Mononuclear cell (primary cell): ENCODE results near the gene ZRANB3. TPM values are rescaled to one million over a fixed set of nuclear protein-coding genes. Genes with fewer than 3 reads are reported as not detected.
"Not testable (repeated sequence)": the region's sequence is repeated elsewhere in the genome, so short reads cannot be mapped to it uniquely, and the experiment has no call there.

Experiments used
- H3K27me3 ChIP-seq: 2 replicates; pipeline ENCODE4 v1.6.0; 2011; ENCODE audit warnings: low read length, control low read depth; ENCODE audit not compliant: insufficient read depth
- H3K4me1 ChIP-seq: 2 replicates; pipeline ENCODE4 v1.5.1; 2011; ENCODE audit warnings: mild to moderate bottlenecking, low read length, control low read depth; ENCODE audit not compliant: insufficient read depth
- H3K4me3 ChIP-seq: 2 replicates; pipeline ENCODE4 v1.5.1; 2011; ENCODE audit warnings: mild to moderate bottlenecking, low read length, moderate library complexity
- H3K9me3 ChIP-seq: 2 replicates; pipeline ENCODE4 v1.5.1; 2011; ENCODE audit warnings: low read depth, mild to moderate bottlenecking, control low read depth, low read length
- total RNA-seq: library from RNA; depleted of rRNA; stranded (reverse); fragments of >200 nt; gene quantifications from one replicate; pipeline ENCODE4 v1.2.3, GENCODE V29; 2012

Gene ZRANB3
- 3.5 TPM for total RNA-seq

DNA sequence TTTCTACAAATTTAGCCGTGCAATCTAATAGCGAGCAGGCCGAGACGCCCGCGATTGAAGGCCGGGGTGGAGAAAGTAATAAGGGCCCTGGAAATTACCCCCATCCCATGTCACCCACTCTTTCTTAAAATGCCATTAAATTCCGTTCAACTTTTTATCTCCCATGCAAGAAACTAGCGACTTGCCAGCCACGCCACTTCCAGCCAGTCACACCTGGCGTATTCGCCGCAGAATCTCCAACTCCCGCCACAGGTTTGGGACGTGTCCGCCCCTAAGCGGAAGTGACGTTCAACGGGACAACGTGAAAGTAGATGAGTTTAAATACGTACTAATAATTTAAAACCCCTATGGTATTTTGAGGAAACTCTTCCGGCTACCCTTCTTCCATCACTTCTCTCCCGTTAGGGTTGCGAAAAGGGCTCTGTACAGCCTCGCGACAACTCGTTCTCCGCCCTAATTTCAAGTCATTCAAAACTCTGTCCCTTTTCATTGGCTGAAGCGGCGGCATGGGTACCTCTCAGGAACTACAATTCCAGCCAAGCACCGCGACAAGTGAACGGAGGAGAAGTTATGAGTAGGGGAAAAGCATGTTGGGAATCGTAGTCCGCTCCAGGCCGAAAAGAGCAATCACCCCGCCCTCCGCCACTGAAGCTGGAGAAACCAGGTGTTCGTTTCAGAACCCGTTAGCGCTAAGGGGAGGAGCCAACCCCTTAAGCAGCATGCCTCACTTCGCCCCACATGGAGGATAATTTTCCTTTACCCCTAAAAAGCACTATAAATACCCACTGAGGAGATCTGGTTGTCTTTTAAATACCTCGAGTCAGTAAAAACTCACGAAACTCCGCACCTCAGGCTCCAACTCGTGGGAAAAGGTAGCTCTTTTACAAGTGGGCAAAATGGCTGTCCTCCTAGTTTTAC lies at the start of gene ZRANB3:
Gene ZRANB3, minus strand, starts transcription at position 906 of the 918 bp plus-strand sequence.
- Histone ChIP-seq H3K27me3 (no peaks in the 10 kb centered on the region), H3K4me3 (peak within 1 kb of the TSS; percentile 96), H3K9me3 (no peaks in the 10 kb centered on the region), H3K4me1 (peaks cover 25% of the 10 kb centered on the region)

- Histone ChIP-seq H3K4me1 (no peaks in the 10 kb centered on the region), H3K4me3 (no peak overlapping the region), H3K9me3 (no peaks in the 10 kb centered on the region), H3K27me3 (no peaks in the 10 kb centered on the region)
Observed at GRCh38 chr2:135573620-135574019, 42.6 kb upstream of the ZRANB3 start.

- H3K27me3 ChIP-seq = no peaks in the 10 kb centered on the region
- no peaks in the 10 kb centered on the region for H3K4me1 ChIP-seq
- H3K4me3 ChIP-seq = no peak overlapping the region
- no peaks in the 10 kb centered on the region for H3K9me3 ChIP-seq
Observed at GRCh38 chr2:135570884-135571283, 39.9 kb upstream of the ZRANB3 start.

GRCh38 chr2:135563793-135564192 lies 32.8 kb upstream of the ZRANB3 start:
- Histone ChIP-seq H3K27me3 (no peaks in the 10 kb centered on the region), H3K9me3 (no peaks in the 10 kb centered on the region), H3K4me3 (no peak overlapping the region), H3K4me1 (no peaks in the 10 kb centered on the region)

DNA sequence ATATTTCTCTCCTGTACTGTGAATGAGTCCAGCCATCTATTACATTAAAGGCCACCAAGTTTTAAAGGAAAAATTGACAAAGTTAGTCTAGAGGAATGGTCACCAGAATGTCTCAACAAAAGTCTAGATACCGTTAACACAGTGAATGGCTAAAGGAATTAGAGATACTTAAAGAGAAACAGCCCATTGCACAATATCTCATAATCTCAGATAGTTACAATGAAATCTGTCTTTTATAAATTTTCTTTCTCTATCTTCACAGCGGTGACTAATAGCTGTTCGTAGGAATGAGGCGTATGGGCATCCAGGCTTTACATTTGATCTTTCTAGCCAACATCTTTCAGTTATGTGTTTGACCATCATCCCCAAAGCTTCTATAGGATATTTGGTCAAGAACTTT lies 30.9 kb upstream of the ZRANB3 start:
- Histone ChIP-seq H3K4me1 (no peaks in the 10 kb centered on the region), H3K27me3 (no peaks in the 10 kb centered on the region), H3K4me3 (no peak overlapping the region), H3K9me3 (no peaks in the 10 kb centered on the region)

- H3K9me3 ChIP-seq = no peaks in the 10 kb centered on the region
- peaks cover 3% of the 10 kb centered on the region for H3K4me1 ChIP-seq
- H3K4me3 ChIP-seq = no peak overlapping the region
- no peaks in the 10 kb centered on the region for H3K27me3 ChIP-seq
Observed at GRCh38 chr2:135557530-135557929, 26.5 kb upstream of the ZRANB3 start.

DNA sequence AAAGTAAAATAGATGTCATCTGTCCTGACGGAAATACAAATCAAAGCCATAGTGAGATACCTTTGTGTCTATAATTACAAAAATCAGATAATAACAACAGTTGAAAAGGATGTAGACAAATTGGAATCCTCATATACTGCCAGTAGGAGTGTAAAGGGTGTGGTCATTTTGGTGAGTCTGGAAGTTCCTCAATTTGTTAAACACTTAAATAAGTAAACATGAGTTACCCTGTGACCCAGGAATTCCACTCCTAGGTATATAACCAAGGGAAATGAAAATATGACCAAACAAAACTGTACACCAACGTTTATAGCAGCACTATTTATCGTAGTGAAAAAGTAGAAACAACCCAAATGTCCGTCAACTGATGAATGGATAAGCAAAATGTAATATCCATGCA lies 24.3 kb upstream of the ZRANB3 start:
- no peak overlapping the region for H3K4me3 ChIP-seq
- peaks cover 3% of the 10 kb centered on the region for H3K4me1 ChIP-seq
- no peaks in the 10 kb centered on the region for H3K9me3 ChIP-seq
- no peaks in the 10 kb centered on the region for H3K27me3 ChIP-seq

GRCh38 chr2:135552887-135553286 lies 21.9 kb upstream of the ZRANB3 start:
- Histone ChIP-seq H3K9me3 (no peaks in the 10 kb centered on the region), H3K4me1 (peaks cover 3% of the 10 kb centered on the region), H3K4me3 (no peak overlapping the region), H3K27me3 (no peaks in the 10 kb centered on the region)

- peaks cover 3% of the 10 kb centered on the region for H3K4me1 ChIP-seq
- H3K27me3 ChIP-seq = no peaks in the 10 kb centered on the region
- H3K4me3 ChIP-seq = no peak overlapping the region
- H3K9me3 ChIP-seq = no peaks in the 10 kb centered on the region
Observed at GRCh38 chr2:135551356-135551755, 20.3 kb upstream of the ZRANB3 start.

GRCh38 chr2:135547311-135547710 lies 16.3 kb upstream of the ZRANB3 start:
- Histone ChIP-seq H3K9me3 (no peaks in the 10 kb centered on the region), H3K4me1 (no peaks in the 10 kb centered on the region), H3K4me3 (no peak overlapping the region), H3K27me3 (no peaks in the 10 kb centered on the region)

- H3K4me1 ChIP-seq = no peaks in the 10 kb centered on the region
- no peaks in the 10 kb centered on the region for H3K27me3 ChIP-seq
- no peak overlapping the region for H3K4me3 ChIP-seq
- no peaks in the 10 kb centered on the region for H3K9me3 ChIP-seq
Observed at GRCh38 chr2:135546436-135546835, 15.4 kb upstream of the ZRANB3 start.

GRCh38 chr2:135533545-135533944 lies 2.5 kb upstream of the ZRANB3 start:
- peaks cover 25% of the 10 kb centered on the region for H3K4me1 ChIP-seq
- H3K4me3 ChIP-seq, H3K27me3 ChIP-seq, H3K9me3 ChIP-seq: not testable (repeated sequence)

DNA sequence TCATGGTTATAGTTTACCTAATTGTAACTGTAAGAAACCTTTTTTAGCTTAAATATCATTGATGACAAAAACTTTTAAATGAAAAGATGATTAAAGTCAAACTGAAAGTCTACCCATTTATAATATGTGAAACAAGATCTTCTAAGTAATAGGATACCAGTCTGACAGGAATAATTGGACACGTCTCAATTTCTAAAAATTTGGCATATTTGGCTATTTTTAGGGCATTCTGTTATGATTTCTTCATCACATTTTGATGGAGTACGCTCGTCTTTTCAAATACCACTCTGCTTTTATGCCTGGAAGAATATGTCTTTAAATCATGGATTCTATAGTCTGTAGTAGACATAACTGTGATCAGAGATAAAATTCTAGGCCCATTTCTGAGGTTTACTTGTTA lies 1.6 kb upstream of the ZRANB3 start:
- no peaks in the 10 kb centered on the region for H3K9me3 ChIP-seq
- H3K4me1 ChIP-seq = peaks cover 25% of the 10 kb centered on the region
- no peaks in the 10 kb centered on the region for H3K27me3 ChIP-seq
- H3K4me3 ChIP-seq = no peak overlapping the region

DNA sequence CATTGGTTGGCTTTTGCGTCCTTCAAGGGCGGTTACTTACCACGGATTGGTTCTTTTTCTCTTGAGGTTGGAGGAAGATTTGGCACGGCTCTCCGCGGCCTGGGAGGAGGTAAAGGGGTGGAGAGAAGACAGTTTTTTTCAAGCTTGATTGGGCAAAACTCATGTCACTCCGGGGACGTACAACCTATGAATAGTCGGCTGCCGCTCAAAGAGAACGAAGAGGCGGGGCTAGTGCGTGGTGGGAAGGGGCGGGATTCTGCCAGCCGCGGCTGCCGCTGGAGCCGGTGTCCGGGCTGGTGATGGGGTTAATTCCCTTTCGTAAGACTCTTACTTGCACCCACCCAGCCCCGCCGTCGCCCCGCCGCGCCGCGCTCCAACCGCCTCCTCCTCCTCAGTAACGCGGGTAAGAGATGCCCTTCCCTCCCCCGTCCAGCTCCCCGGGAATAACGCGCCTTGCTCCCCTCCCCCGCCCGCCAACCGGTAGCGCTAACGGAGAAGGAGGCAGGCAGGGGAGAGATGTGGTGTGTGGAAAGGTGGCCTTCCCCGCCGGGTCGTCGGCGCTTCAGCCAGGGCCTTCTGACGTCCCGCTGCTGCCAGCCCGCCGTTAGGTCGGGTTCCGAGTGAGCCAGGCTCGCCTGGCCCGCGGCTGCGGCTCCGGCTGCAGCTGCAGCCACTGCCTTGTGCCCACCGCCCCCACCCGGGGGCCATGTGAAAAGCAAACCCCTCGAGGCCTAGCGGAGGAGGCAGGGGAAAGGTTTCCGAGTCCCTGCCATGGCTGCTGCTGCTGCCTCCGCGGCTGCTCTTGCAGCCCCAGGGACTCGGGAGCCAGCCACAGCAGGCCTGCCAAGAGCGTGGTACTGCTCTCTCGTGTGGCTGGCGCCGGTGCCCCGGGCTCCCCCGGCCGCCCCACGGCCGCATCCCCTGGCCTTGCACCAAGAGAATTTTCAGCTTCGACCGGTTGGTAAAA lies 496 bp upstream of the ZRANB3 start, which contains the start of gene R3HDM1:
Gene R3HDM1, plus strand, starts transcription at position 254 of the 967 bp plus-strand sequence. CDS start 73,362 bp downstream, outside the sequence.
- Histone ChIP-seq H3K4me1 (peaks cover 25% of the 10 kb centered on the region), H3K4me3 (peak within 1 kb of the TSS; percentile 96), H3K9me3 (no peaks in the 10 kb centered on the region)

DNA sequence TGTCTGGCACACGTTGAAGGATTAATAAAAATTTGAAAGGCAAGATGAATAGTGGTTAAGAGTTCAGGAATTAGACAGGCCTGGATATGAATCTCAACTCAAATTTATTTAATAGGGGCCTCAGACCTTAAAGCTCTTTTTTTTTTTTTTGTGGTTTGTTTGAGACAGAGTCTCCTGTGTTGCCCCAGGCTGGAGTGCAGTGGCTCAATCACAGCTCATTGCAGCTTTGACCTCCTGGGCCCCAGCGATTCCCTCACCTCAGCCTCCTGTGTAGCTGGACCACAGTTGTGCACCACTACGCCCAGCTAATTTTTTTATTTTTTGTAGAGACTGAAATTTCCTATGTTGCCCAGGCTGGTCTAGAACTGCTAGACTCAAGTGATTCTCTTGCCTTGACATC lies 3.0 kb downstream of the ZRANB3 start:
- Histone ChIP-seq H3K4me3 (no peak overlapping the region), H3K9me3 (no peaks in the 10 kb centered on the region), H3K4me1 (peaks cover 18% of the 10 kb centered on the region), H3K27me3 (no peaks in the 10 kb centered on the region)

More for the DNA sequence above, 496 bp upstream of the ZRANB3 start, which contains the start of gene R3HDM1:
- no peaks in the 10 kb centered on the region for H3K27me3 ChIP-seq
